Measurements from ENCODE around the gene CHRND.

DNA sequence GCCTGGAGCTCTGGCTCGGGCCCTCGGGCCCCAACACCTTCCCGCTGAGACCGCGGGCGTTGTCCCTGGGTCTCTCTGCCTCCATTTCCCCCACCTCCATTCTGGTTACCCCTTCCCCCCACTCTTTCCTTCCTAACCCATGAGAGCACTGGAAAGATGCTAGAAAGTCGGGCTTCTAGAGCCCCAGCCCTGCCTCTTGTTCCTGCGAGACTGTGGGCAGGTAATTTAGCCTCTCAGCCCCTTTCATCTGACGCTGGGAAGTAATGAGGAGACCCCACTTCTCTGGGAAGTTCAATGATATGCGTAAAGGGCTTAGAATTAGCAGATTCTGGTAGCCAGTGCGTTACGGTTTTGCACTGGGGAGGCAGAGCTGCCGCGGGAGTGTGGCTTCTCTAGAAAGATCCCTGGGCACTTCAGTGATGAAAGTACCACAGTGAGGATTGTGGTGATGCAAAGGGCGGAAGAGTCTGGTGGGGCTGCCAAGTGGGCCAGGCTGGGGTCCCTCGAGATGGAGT lies 22.1 kb upstream of the CHRND start:
- TF ChIP-seq, protein P1, sequence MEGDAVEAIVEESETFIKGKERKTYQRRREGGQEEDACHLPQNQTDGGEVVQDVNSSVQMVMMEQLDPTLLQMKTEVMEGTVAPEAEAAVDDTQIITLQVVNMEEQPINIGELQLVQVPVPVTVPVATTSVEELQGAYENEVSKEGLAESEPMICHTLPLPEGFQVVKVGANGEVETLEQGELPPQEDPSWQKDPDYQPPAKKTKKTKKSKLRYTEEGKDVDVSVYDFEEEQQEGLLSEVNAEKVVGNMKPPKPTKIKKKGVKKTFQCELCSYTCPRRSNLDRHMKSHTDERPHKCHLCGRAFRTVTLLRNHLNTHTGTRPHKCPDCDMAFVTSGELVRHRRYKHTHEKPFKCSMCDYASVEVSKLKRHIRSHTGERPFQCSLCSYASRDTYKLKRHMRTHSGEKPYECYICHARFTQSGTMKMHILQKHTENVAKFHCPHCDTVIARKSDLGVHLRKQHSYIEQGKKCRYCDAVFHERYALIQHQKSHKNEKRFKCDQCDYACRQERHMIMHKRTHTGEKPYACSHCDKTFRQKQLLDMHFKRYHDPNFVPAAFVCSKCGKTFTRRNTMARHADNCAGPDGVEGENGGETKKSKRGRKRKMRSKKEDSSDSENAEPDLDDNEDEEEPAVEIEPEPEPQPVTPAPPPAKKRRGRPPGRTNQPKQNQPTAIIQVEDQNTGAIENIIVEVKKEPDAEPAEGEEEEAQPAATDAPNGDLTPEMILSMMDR (IDR thresholded peaks at IDR 0.05): no peak
- TF ChIP-seq, protein P2, sequence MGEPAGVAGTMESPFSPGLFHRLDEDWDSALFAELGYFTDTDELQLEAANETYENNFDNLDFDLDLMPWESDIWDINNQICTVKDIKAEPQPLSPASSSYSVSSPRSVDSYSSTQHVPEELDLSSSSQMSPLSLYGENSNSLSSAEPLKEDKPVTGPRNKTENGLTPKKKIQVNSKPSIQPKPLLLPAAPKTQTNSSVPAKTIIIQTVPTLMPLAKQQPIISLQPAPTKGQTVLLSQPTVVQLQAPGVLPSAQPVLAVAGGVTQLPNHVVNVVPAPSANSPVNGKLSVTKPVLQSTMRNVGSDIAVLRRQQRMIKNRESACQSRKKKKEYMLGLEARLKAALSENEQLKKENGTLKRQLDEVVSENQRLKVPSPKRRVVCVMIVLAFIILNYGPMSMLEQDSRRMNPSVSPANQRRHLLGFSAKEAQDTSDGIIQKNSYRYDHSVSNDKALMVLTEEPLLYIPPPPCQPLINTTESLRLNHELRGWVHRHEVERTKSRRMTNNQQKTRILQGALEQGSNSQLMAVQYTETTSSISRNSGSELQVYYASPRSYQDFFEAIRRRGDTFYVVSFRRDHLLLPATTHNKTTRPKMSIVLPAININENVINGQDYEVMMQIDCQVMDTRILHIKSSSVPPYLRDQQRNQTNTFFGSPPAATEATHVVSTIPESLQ (CRISPR knock-in tag; IDR thresholded peaks at IDR 0.05): no peak
- TF ChIP-seq, protein P3, sequence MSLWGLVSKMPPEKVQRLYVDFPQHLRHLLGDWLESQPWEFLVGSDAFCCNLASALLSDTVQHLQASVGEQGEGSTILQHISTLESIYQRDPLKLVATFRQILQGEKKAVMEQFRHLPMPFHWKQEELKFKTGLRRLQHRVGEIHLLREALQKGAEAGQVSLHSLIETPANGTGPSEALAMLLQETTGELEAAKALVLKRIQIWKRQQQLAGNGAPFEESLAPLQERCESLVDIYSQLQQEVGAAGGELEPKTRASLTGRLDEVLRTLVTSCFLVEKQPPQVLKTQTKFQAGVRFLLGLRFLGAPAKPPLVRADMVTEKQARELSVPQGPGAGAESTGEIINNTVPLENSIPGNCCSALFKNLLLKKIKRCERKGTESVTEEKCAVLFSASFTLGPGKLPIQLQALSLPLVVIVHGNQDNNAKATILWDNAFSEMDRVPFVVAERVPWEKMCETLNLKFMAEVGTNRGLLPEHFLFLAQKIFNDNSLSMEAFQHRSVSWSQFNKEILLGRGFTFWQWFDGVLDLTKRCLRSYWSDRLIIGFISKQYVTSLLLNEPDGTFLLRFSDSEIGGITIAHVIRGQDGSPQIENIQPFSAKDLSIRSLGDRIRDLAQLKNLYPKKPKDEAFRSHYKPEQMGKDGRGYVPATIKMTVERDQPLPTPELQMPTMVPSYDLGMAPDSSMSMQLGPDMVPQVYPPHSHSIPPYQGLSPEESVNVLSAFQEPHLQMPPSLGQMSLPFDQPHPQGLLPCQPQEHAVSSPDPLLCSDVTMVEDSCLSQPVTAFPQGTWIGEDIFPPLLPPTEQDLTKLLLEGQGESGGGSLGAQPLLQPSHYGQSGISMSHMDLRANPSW (CRISPR knock-in tag; conservative IDR thresholded peaks at IDR 0.05; ENCODE audit: low read depth): no peak
- TF ChIP-seq JUN (CRISPR knock-in tag; IDR thresholded peaks at IDR 0.05) (no peak), MYBL2 (CRISPR knock-in tag; IDR thresholded peaks at IDR 0.05) (no peak), NFYB (CRISPR knock-in tag; conservative IDR thresholded peaks at IDR 0.05; ENCODE audit: low read depth) (no peak), ZNF121 (CRISPR knock-in tag; IDR thresholded peaks at IDR 0.05) (no peak), FOXP1 (CRISPR knock-in tag; IDR thresholded peaks at IDR 0.05; ENCODE audit: borderline replicate concordance) (no peak)
- TF ChIP-seq, protein P4, sequence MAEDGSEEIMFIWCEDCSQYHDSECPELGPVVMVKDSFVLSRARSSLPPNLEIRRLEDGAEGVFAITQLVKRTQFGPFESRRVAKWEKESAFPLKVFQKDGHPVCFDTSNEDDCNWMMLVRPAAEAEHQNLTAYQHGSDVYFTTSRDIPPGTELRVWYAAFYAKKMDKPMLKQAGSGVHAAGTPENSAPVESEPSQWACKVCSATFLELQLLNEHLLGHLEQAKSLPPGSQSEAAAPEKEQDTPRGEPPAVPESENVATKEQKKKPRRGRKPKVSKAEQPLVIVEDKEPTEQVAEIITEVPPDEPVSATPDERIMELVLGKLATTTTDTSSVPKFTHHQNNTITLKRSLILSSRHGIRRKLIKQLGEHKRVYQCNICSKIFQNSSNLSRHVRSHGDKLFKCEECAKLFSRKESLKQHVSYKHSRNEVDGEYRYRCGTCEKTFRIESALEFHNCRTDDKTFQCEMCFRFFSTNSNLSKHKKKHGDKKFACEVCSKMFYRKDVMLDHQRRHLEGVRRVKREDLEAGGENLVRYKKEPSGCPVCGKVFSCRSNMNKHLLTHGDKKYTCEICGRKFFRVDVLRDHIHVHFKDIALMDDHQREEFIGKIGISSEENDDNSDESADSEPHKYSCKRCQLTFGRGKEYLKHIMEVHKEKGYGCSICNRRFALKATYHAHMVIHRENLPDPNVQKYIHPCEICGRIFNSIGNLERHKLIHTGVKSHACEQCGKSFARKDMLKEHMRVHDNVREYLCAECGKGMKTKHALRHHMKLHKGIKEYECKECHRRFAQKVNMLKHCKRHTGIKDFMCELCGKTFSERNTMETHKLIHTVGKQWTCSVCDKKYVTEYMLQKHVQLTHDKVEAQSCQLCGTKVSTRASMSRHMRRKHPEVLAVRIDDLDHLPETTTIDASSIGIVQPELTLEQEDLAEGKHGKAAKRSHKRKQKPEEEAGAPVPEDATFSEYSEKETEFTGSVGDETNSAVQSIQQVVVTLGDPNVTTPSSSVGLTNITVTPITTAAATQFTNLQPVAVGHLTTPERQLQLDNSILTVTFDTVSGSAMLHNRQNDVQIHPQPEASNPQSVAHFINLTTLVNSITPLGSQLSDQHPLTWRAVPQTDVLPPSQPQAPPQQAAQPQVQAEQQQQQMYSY (CRISPR knock-in tag; IDR thresholded peaks at IDR 0.05): no peak
- TF ChIP-seq, protein P5, sequence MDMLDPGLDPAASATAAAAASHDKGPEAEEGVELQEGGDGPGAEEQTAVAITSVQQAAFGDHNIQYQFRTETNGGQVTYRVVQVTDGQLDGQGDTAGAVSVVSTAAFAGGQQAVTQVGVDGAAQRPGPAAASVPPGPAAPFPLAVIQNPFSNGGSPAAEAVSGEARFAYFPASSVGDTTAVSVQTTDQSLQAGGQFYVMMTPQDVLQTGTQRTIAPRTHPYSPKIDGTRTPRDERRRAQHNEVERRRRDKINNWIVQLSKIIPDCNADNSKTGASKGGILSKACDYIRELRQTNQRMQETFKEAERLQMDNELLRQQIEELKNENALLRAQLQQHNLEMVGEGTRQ (CRISPR knock-in tag; IDR thresholded peaks at IDR 0.05): no peak
- TF ChIP-seq, protein P6, sequence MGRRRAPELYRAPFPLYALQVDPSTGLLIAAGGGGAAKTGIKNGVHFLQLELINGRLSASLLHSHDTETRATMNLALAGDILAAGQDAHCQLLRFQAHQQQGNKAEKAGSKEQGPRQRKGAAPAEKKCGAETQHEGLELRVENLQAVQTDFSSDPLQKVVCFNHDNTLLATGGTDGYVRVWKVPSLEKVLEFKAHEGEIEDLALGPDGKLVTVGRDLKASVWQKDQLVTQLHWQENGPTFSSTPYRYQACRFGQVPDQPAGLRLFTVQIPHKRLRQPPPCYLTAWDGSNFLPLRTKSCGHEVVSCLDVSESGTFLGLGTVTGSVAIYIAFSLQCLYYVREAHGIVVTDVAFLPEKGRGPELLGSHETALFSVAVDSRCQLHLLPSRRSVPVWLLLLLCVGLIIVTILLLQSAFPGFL (CRISPR knock-in tag; IDR thresholded peaks at IDR 0.05; ENCODE audit: borderline replicate concordance): no peak
- TF ChIP-seq, protein P7, sequence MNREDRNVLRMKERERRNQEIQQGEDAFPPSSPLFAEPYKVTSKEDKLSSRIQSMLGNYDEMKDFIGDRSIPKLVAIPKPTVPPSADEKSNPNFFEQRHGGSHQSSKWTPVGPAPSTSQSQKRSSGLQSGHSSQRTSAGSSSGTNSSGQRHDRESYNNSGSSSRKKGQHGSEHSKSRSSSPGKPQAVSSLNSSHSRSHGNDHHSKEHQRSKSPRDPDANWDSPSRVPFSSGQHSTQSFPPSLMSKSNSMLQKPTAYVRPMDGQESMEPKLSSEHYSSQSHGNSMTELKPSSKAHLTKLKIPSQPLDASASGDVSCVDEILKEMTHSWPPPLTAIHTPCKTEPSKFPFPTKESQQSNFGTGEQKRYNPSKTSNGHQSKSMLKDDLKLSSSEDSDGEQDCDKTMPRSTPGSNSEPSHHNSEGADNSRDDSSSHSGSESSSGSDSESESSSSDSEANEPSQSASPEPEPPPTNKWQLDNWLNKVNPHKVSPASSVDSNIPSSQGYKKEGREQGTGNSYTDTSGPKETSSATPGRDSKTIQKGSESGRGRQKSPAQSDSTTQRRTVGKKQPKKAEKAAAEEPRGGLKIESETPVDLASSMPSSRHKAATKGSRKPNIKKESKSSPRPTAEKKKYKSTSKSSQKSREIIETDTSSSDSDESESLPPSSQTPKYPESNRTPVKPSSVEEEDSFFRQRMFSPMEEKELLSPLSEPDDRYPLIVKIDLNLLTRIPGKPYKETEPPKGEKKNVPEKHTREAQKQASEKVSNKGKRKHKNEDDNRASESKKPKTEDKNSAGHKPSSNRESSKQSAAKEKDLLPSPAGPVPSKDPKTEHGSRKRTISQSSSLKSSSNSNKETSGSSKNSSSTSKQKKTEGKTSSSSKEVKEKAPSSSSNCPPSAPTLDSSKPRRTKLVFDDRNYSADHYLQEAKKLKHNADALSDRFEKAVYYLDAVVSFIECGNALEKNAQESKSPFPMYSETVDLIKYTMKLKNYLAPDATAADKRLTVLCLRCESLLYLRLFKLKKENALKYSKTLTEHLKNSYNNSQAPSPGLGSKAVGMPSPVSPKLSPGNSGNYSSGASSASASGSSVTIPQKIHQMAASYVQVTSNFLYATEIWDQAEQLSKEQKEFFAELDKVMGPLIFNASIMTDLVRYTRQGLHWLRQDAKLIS (CRISPR knock-in tag; IDR thresholded peaks at IDR 0.05; ENCODE audit: borderline replicate concordance): no peak
- TF ChIP-seq, protein P8, sequence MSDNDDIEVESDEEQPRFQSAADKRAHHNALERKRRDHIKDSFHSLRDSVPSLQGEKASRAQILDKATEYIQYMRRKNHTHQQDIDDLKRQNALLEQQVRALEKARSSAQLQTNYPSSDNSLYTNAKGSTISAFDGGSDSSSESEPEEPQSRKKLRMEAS (CRISPR knock-in tag; IDR thresholded peaks at IDR 0.05): no peak
